Measurements from ENCODE around the gene GRAMD1A.
A peak's percentile ranks its signal among the peaks of the same experiment; 100 is the strongest.

GRAMD1A gene

GRCh38 chr19:35066691-35067563, 66.8 kb downstream of the GRAMD1A start (continued):
- TF ChIP-seq ZNF704 (tag by site-specific recombination; IDR thresholded peaks at IDR 0.05) (no peak), ZNF664 (tag by site-specific recombination; IDR thresholded peaks at IDR 0.05) (no peak; the same call in 1 of the 2 replicates), TSHZ1 (tag by site-specific recombination; IDR thresholded peaks at IDR 0.05; ENCODE audit: borderline replicate concordance) (no peak), ZNF843 (tag by site-specific recombination; IDR thresholded peaks at IDR 0.05) (no peak)

GRCh38 chr19:35068941-35069634, 69.0 kb downstream of the GRAMD1A start:
- Histone ChIP-seq H3K4me3 (ENCODE audit: low read depth, low read length) (no peak overlapping the region), H3K9me3 (ENCODE audit: control insufficient read depth, insufficient read depth, low read depth, low read length) (peaks cover 7% of the 10 kb centered on the region), H3K36me3 (ENCODE audit: control insufficient read depth in 2 of 2, insufficient read depth in 1 of 2, low read length in 2 of 2) (no peaks in the 10 kb centered on the region), H3K4me1 (ENCODE audit: control insufficient read depth, insufficient read depth, low read length) (peaks cover 10% of the 10 kb centered on the region), H3K27ac (ENCODE audit: extremely low read depth, low read depth, low read length) (0 out of 2 replicates have a peak overlapping the region, but pooled peaks have one; percentile 44)
- ChIA-PET POLR2A (interaction anchor here (1.7 kb wide), 1 partner anchor 72 kb away, joined by 6 read pairs; no protein-coding TSS in a partner anchor), CTCF (interaction anchor here (0.6 to 5.1 kb wide), 22 partner anchors 10 to 719 kb away, joined by 3 to 108 read pairs (median 14); partner anchors contain the start of genes FXYD1, FXYD7 and LGI4)
- no peak for TF ChIP-seq ZNF473 (tag by site-specific recombination; IDR thresholded peaks at IDR 0.05)
- TF ChIP-seq ZNF423 (tag by site-specific recombination; IDR thresholded peaks at IDR 0.05) = no peak
- no peak for TF ChIP-seq ZNF302 (tag by site-specific recombination; IDR thresholded peaks at IDR 0.05; ENCODE audit: low read depth)
- no peak for TF ChIP-seq ZNF555 (tag by site-specific recombination; conservative IDR thresholded peaks at IDR 0.05)
- no peak for TF ChIP-seq HIC1 (tag by site-specific recombination; IDR thresholded peaks at IDR 0.05)
- no peak for TF ChIP-seq AEBP2 (tag by site-specific recombination; IDR thresholded peaks at IDR 0.05; ENCODE audit: borderline replicate concordance)
- no peak for TF ChIP-seq ZNF146 (tag by site-specific recombination; IDR thresholded peaks at IDR 0.05)
- TF ChIP-seq PRDM6 (tag by site-specific recombination; IDR thresholded peaks at IDR 0.05) = no peak
- no peak for TF ChIP-seq ZNF521 (tag by site-specific recombination; IDR thresholded peaks at IDR 0.05)
- TF ChIP-seq ZNF366 (tag by site-specific recombination; conservative IDR thresholded peaks at IDR 0.05) = no peak
